ENCODE data around the gene RGCC. TPM values are rescaled to one million over a fixed set of nuclear protein-coding genes. Genes with fewer than 3 reads are reported as not detected.

Gene RGCC
- total RNA-seq, 2 donors from 2014 or later = 5.4 TPM

DNA sequence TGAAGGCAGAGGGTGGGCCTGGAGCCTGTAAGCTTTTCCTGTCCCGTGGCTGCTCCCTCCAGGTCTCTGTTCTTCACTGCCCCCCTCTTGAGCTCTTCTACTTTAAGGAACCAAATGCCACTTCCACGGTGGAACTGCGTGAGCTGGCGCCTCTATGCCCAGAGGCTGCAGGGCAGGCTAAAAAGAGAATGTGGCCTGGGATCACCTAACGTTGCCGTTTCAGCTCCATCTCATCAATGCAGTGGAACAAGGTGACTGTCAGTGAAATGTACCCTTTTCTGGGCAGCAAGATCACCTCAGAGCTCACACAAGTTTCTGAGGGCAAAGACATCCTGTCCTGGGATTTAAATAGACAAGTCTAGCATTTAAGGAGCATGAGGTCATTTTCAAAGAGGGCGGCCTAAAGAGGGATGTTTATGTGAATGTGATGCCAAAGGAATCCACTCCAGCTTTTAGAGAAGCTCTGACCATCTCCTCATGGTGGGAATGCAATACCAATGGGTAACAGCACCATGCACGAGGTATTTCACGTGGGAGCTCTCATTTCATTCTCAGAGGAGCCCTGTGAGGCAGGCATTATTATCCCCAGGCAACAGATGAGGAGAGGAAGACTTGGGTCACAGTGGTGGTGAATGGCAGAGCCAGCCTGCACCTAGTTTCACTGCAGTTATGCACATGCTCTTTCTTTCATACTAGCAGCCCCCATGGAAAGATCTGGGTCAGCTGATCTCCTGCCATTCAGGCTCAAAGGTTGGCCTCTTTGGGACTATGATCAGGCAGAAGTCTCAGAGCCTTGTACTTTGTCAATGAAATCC lies 39.3 kb downstream of the RGCC start:
- H3K9ac ChIP-seq (ENCODE audit: extremely low read depth, low read length, poor library complexity, severe bottlenecking) = no peak overlapping the region
- H3K4me1 Mint-ChIP-seq = peaks cover 23% of the 10 kb centered on the region
- no peaks in the 10 kb centered on the region for H3K36me3 Mint-ChIP-seq (ENCODE audit: low read depth)
- H3K27ac Mint-ChIP-seq = no peak overlapping the region
- H3K4me1 ChIP-seq (ENCODE audit: control insufficient read depth, insufficient read depth, low read length) = no peaks in the 10 kb centered on the region
- no peak for DNase-seq
- H3K4me3 ChIP-seq (ENCODE audit: low read length) = no peak overlapping the region
- H3K4me3 Mint-ChIP-seq = no peak overlapping the region
- no peaks in the 10 kb centered on the region for H3K9me3 Mint-ChIP-seq
- H3K27ac ChIP-seq (ENCODE audit: low read depth, low read length) = no peak overlapping the region
- H3K27me3 ChIP-seq (ENCODE audit: control insufficient read depth, insufficient read depth, low read length, poor library complexity, severe bottlenecking) = no peaks in the 10 kb centered on the region
- no peaks in the 10 kb centered on the region for H3K9me3 ChIP-seq (ENCODE audit: control insufficient read depth, low read length)
- WGBS, 2 experiments (ENCODE audit: insufficient coverage in 1 of 2, insufficient read length in 1 of 2) = 86 to 87% methylated on average over 8 to 9 of the region's 9 CpGs
- H3K27me3 Mint-ChIP-seq (ENCODE audit: insufficient read depth) = peaks cover 8% of the 10 kb centered on the region
- no peaks in the 10 kb centered on the region for H3K36me3 ChIP-seq (ENCODE audit: control insufficient read depth, insufficient read depth, low read length)
- TF ChIP-seq, protein P1, sequence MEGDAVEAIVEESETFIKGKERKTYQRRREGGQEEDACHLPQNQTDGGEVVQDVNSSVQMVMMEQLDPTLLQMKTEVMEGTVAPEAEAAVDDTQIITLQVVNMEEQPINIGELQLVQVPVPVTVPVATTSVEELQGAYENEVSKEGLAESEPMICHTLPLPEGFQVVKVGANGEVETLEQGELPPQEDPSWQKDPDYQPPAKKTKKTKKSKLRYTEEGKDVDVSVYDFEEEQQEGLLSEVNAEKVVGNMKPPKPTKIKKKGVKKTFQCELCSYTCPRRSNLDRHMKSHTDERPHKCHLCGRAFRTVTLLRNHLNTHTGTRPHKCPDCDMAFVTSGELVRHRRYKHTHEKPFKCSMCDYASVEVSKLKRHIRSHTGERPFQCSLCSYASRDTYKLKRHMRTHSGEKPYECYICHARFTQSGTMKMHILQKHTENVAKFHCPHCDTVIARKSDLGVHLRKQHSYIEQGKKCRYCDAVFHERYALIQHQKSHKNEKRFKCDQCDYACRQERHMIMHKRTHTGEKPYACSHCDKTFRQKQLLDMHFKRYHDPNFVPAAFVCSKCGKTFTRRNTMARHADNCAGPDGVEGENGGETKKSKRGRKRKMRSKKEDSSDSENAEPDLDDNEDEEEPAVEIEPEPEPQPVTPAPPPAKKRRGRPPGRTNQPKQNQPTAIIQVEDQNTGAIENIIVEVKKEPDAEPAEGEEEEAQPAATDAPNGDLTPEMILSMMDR (conservative IDR thresholded peaks at IDR 0.05) = no peak

DNA sequence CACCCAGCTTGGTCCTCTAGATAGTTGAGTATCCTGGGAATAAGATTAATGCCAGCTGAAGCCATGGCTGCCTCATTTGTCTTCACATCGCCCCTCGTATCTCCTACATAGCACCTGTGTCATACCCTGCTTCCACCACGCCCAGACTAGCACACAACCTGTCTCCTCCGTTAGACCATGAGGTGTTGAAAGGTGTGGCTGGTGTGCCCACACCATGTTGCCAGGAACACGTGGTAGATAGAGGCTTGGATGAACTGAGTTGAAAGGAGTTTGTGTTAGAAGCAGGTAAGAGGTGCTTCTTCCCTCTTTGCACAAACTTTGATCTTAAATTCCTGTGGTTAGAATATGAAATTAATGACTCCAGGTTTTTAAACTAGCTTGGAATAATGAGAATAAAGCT lies 40.1 kb downstream of the RGCC start:
- H3K27ac Mint-ChIP-seq = no peak overlapping the region
- Histone ChIP-seq H3K9ac (ENCODE audit: extremely low read depth, low read length, poor library complexity, severe bottlenecking) (no peak overlapping the region), H3K9me3 (ENCODE audit: control insufficient read depth, low read length) (no peaks in the 10 kb centered on the region), H3K4me3 (ENCODE audit: low read length) (no peak overlapping the region), H3K27me3 (ENCODE audit: control insufficient read depth, insufficient read depth, low read length, poor library complexity, severe bottlenecking) (no peaks in the 10 kb centered on the region), H3K36me3 (ENCODE audit: control insufficient read depth, insufficient read depth, low read length) (no peaks in the 10 kb centered on the region), H3K4me1 (ENCODE audit: control insufficient read depth, insufficient read depth, low read length) (no peaks in the 10 kb centered on the region), H3K27ac (ENCODE audit: low read depth, low read length) (no peak overlapping the region)
- no peak for DNase-seq
- TF ChIP-seq, protein P1 (conservative IDR thresholded peaks at IDR 0.05) = no peak
- H3K4me1 Mint-ChIP-seq = peaks cover 23% of the 10 kb centered on the region
- H3K27me3 Mint-ChIP-seq (ENCODE audit: insufficient read depth) = peaks cover 8% of the 10 kb centered on the region
- no peak overlapping the region for H3K4me3 Mint-ChIP-seq
- no peaks in the 10 kb centered on the region for H3K9me3 Mint-ChIP-seq
- no peaks in the 10 kb centered on the region for H3K36me3 Mint-ChIP-seq (ENCODE audit: low read depth)
- WGBS, 2 experiments (ENCODE audit: insufficient coverage in 1 of 2, insufficient read length in 1 of 2) = 97 to 100% methylated on average over 2 to 5 of the region's 5 CpGs

DNA sequence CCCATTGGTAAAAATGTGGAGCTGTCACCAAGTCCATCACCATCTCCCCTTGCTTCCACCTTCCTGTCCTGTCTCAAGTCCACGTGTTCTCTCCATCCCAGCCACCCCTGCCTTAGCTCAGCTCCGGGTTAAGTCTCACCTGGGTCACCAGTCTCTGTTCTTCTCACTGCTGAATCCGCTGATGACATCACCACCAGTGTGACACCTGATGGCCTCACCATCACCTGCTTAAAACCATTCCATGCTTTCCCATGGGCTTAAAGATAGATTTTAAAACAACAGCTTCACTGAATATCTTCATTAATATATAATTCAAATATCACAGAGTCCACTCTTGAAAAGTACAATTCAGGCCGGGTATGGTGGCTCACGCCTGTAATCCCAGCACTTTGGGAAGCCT lies 42.1 kb downstream of the RGCC start:
- WGBS, 2 experiments (ENCODE audit: insufficient coverage in 1 of 2, insufficient read length in 1 of 2) = 91 to 93% methylated on average over 5 of the region's 5 CpGs

More for the DNA sequence above, 42.1 kb downstream of the RGCC start:
- no peak overlapping the region for H3K27ac Mint-ChIP-seq
- H3K9me3 Mint-ChIP-seq = peaks cover 8% of the 10 kb centered on the region
- Histone ChIP-seq H3K27ac (ENCODE audit: low read depth, low read length) (no peak overlapping the region), H3K27me3 (ENCODE audit: control insufficient read depth, insufficient read depth, low read length, poor library complexity, severe bottlenecking) (no peaks in the 10 kb centered on the region), H3K4me3 (ENCODE audit: low read length) (no peak overlapping the region), H3K4me1 (ENCODE audit: control insufficient read depth, insufficient read depth, low read length) (no peaks in the 10 kb centered on the region), H3K9ac (ENCODE audit: extremely low read depth, low read length, poor library complexity, severe bottlenecking) (no peak overlapping the region), H3K9me3 (ENCODE audit: control insufficient read depth, low read length) (peaks cover 4% of the 10 kb centered on the region), H3K36me3 (ENCODE audit: control insufficient read depth, insufficient read depth, low read length) (no peaks in the 10 kb centered on the region)
- H3K4me3 Mint-ChIP-seq = no peak overlapping the region
- no peak for DNase-seq
- peaks cover 10% of the 10 kb centered on the region for H3K27me3 Mint-ChIP-seq (ENCODE audit: insufficient read depth)
- H3K36me3 Mint-ChIP-seq (ENCODE audit: low read depth) = no peaks in the 10 kb centered on the region
- TF ChIP-seq, protein P1 (conservative IDR thresholded peaks at IDR 0.05) = no peak
- peaks cover 18% of the 10 kb centered on the region for H3K4me1 Mint-ChIP-seq

Measured in endodermal cell (in vitro differentiated cells).